Common myeloid progenitor, CD34-positive (primary cell): ENCODE measurements around the gene MMS22L.

ENCODE experiments used
- CTCF ChIA-PET: fragments of 350-600 bp; sonication (Branson Sonifier 250); formaldehyde crosslinking; loops from one replicate; lab custom pipeline; 2021; ENCODE audit warnings: antibody characterized with exemption; lab: Charles Lee
- POLR2A ChIA-PET: fragments of 350-600 bp; sonication (Branson Sonifier 250); formaldehyde crosslinking; loops from one replicate; lab custom pipeline; 2021; ENCODE audit warnings: antibody characterized with exemption; lab: Charles Lee
- DNase-seq, 3 donors: peaks; one replicate each; pipeline versions ENCODE4 v3.0.0 to v3.0.0-alpha.2; 2013
- H3K27ac ChIP-seq, 2 experiments: 1 replicate in 1 of 2; 2 replicates in 1 of 2; pipeline ENCODE4 v1.7.0; 2013; ENCODE audit warnings: inconsistent platforms in 2 of 2, low read length in 2 of 2, mild to moderate bottlenecking in 2 of 2, low read depth in 1 of 2, moderate library complexity in 1 of 2; ENCODE audit not compliant: severe bottlenecking in 2 of 2, insufficient read depth in 1 of 2, poor library complexity in 1 of 2
- H3K27me3 ChIP-seq, 5 experiments: replicated peaks in 2 of 5; 1 replicate in 3 of 5; 2 replicates in 2 of 5; pipeline versions ENCODE4 v1.6.1 to v1.7.0; 2013; ENCODE audit warnings: low read length in 4 of 5, mild to moderate bottlenecking in 2 of 5, moderate library complexity in 2 of 5, inconsistent platforms in 1 of 5; ENCODE audit not compliant: insufficient read depth in 5 of 5, control insufficient read depth in 4 of 5
- H3K36me3 ChIP-seq, 4 experiments: 1 replicate in 2 of 4; 2 replicates in 2 of 4; pipeline versions ENCODE4 v1.6.1 to v1.7.0; 2013; ENCODE audit warnings: low read length in 3 of 4, control low read depth in 1 of 4, mild to moderate bottlenecking in 1 of 4; ENCODE audit not compliant: control insufficient read depth in 4 of 4, insufficient read depth in 4 of 4
- H3K4me1 ChIP-seq, 4 experiments: 1 replicate in 3 of 4; 2 replicates in 1 of 4; pipeline versions ENCODE4 v1.6.1 to v1.7.1; 2013; ENCODE audit warnings: low read length in 3 of 4, mild to moderate bottlenecking in 3 of 4, control low read depth in 1 of 4, inconsistent platforms in 1 of 4, moderate library complexity in 1 of 4; ENCODE audit not compliant: control insufficient read depth in 4 of 4, insufficient read depth in 4 of 4; ENCODE audit errors: control extremely low read depth in 1 of 4
- H3K4me3 ChIP-seq, 7 experiments: 1 replicate in 4 of 7; 2 replicates in 3 of 7; pipeline versions ENCODE4 v1.5.1 to v1.7.0; 2013; ENCODE audit warnings: mild to moderate bottlenecking in 7 of 7, low read length in 6 of 7, moderate library complexity in 6 of 7, inconsistent platforms in 2 of 7, low read depth in 2 of 7, control low read depth in 1 of 7; ENCODE audit not compliant: insufficient read depth in 4 of 7, control insufficient read depth in 1 of 7; ENCODE audit errors: extremely low read depth in 1 of 7
- H3K9me3 ChIP-seq, 5 experiments: 1 replicate in 4 of 5; 2 replicates in 1 of 5; pipeline versions ENCODE4 v1.6.1 to v1.7.1; 2013; ENCODE audit warnings: low read length in 4 of 5, mild to moderate bottlenecking in 2 of 5, inconsistent platforms in 1 of 5, low read depth in 1 of 5, moderate library complexity in 1 of 5; ENCODE audit not compliant: control insufficient read depth in 4 of 5, insufficient read depth in 2 of 5; ENCODE audit errors: control extremely low read depth in 1 of 5
- WGBS: methylation state at CpG from one replicate; pipeline ENCODE4 v1.1.5; 2013; ENCODE audit not compliant: insufficient coverage; 5-methylcytosine and 5-hydroxymethylcytosine counted together

The MMS22L gene

GRCh38 chr6:97151601-97152000, 131.4 kb downstream of the MMS22L start:
- Histone ChIP-seq H3K4me3 (no peak overlapping the region), H3K9me3 (no peaks in the 10 kb centered on the region), H3K4me1 (no peaks in the 10 kb centered on the region), H3K27ac (no peak overlapping the region), H3K36me3 (peaks cover 5 to 26% (median 12%) of the 10 kb centered on the region in 4 experiments), H3K27me3 (no peaks in the 10 kb centered on the region)
- ChIA-PET POLR2A (no interaction called here), CTCF (no interaction called here)
- no peak for DNase-seq

- WGBS = 88% methylated on average over 2 of the region's 3 CpGs
- POLR2A ChIA-PET = no interaction called here
Measured at GRCh38 chr6:97150932-97151331, 132.1 kb downstream of the MMS22L start.

GRCh38 chr6:97147421-97147820, 135.6 kb downstream of the MMS22L start:
- no peak overlapping the region for H3K4me3 ChIP-seq
- ChIA-PET POLR2A (no interaction called here), CTCF (interaction anchor here (0.8 kb wide), 1 partner anchor 16 kb away, joined by 3 read pairs; no protein-coding TSS in a partner anchor)
- no peak for DNase-seq
- WGBS = no CpG with 5 or more reads among the region's 1 CpG
- no peaks in the 10 kb centered on the region for H3K9me3 ChIP-seq
- no peaks in the 10 kb centered on the region for H3K4me1 ChIP-seq
- H3K36me3 ChIP-seq = peaks cover 5 to 34% (median 11%) of the 10 kb centered on the region in 4 experiments
- H3K27me3 ChIP-seq = no peaks in the 10 kb centered on the region
- H3K27ac ChIP-seq = no peak overlapping the region

More at GRCh38 chr6:97150932-97151331, 132.1 kb downstream of the MMS22L start:
- H3K4me3 ChIP-seq = no peak overlapping the region
- CTCF ChIA-PET = no interaction called here
- DNase-seq = no peak
- H3K27ac ChIP-seq = no peak overlapping the region
- no peaks in the 10 kb centered on the region for H3K27me3 ChIP-seq
- H3K4me1 ChIP-seq = no peaks in the 10 kb centered on the region
- no peaks in the 10 kb centered on the region for H3K9me3 ChIP-seq
- peaks cover 5 to 26% (median 12%) of the 10 kb centered on the region in 4 experiments for H3K36me3 ChIP-seq

GRCh38 chr6:97145691-97146090, 137.3 kb downstream of the MMS22L start:
- CTCF ChIA-PET = no interaction called here
- no peaks in the 10 kb centered on the region for H3K9me3 ChIP-seq
- H3K27me3 ChIP-seq = no peaks in the 10 kb centered on the region
- 100% methylated on average over 1 of the region's 1 CpG for WGBS
- no peak for DNase-seq
- H3K27ac ChIP-seq = no peak overlapping the region
- no peaks in the 10 kb centered on the region for H3K4me1 ChIP-seq
- H3K36me3 ChIP-seq = peaks cover 4 to 28% (median 6%) of the 10 kb centered on the region in 4 experiments
- POLR2A ChIA-PET = no interaction called here
- no peak overlapping the region for H3K4me3 ChIP-seq

GRCh38 chr6:97141756-97142155, 141.3 kb downstream of the MMS22L start:
- no peaks in the 10 kb centered on the region for H3K27me3 ChIP-seq
- H3K9me3 ChIP-seq = no peaks in the 10 kb centered on the region
- no peaks in the 10 kb centered on the region for H3K4me1 ChIP-seq
- peaks cover 0 to 8% (median 0%) of the 10 kb centered on the region in 4 experiments for H3K36me3 ChIP-seq
- no peak for DNase-seq
- H3K4me3 ChIP-seq = no peak overlapping the region
- ChIA-PET CTCF (no interaction called here), POLR2A (no interaction called here)
- no peak overlapping the region for H3K27ac ChIP-seq

- Histone ChIP-seq H3K27ac (no peak overlapping the region), H3K9me3 (no peaks in the 10 kb centered on the region), H3K4me1 (peaks cover 0 to 3% (median 0%) of the 10 kb centered on the region in 4 experiments), H3K36me3 (no peaks in the 10 kb centered on the region), H3K27me3 (no peaks in the 10 kb centered on the region), H3K4me3 (no peak overlapping the region)
- 100% methylated on average over 1 of the region's 1 CpG for WGBS
- no peak for DNase-seq
- ChIA-PET POLR2A (no interaction called here), CTCF (no interaction called here)
Measured at GRCh38 chr6:97138581-97138980, 144.4 kb downstream of the MMS22L start.

GRCh38 chr6:97136626-97137358, 146.2 kb downstream of the MMS22L start:
- no peak for DNase-seq
- Histone ChIP-seq H3K27ac (no peak overlapping the region), H3K27me3 (no peaks in the 10 kb centered on the region), H3K36me3 (no peaks in the 10 kb centered on the region), H3K4me1 (peaks cover 0 to 3% (median 0%) of the 10 kb centered on the region in 4 experiments), H3K9me3 (no peaks in the 10 kb centered on the region), H3K4me3 (no peak overlapping the region)
- ChIA-PET POLR2A (no interaction called here), CTCF (no interaction called here)
- WGBS = no CpG with 5 or more reads among the region's 7 CpGs
